Inferior parietal cortex (tissue), 1 donor: ENCODE results near the gene LDLRAP1.

Experiments
- DNase-seq: peaks from one replicate; pipeline ENCODE4 v3.0.0-alpha.2; 2016; ENCODE audit errors: extremely low spot score

The LDLRAP1 gene

DNA sequence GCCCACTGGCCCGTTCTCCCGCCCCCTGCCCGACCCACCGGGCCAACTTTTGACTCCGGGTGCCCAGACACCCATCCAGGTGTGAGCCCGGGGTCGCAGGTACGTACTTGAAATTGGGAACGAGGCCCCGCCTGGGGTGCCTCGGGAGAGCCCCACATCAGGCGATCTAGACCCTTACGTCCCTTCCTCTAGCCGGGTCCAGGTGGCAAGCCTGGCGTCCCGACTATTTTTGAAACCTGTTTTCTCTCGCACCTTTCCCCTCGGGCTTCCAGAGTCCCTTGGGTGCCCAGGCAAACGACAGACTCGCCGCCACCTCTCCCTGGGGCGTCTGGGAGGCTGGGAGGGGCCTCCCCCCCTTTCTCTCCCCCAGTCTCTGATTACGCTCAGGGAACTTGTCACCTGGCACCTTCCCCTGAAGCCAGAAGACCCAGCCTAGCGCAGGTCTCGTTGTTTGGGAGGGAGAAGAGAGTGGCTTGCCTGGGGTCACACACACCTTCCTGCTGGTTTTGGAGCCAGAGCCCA is 898 bp downstream of the LDLRAP1 start:
- DNase-seq, result no peak

DNA sequence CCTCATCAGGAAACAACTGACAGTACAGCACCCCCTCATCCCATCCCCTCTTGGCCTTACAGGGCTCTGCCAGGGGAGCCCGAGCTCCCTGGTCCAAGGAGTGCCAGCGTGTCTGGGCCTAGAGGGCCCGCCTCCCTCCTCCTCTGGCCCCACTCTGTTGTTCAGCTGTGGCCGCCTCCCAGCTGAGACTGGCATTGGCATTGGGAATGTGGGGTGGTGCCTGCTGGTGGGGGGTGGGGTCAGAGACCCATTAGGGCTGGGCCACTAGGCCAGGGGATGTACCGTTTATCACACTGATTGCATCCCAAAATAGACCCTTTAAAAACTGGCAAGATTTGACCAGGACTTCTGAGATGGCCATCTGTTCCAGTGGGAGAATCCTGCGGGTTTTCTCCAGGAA is 1.4 kb downstream of the LDLRAP1 start:
- DNase-seq, result no peak

DNA sequence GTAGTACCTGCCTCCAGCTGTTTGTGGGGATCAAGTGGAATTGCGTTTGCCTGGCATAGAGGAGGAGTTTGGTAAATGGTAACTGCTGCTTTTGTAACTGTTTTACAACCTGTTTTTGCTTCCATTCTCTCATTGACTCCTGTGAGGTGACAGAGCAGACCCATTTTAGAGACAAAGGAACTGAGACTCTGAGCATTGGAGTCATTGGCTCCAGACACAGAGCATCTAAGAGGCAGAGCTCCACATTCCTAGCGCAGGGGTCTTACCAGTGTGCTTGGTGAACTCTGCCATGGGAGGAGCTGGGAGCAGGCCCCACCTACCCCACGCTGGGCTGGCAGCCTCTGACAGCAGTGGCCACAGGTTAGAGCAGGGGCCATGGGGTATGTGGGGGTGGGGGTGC is 2.4 kb downstream of the LDLRAP1 start:
- no peak for DNase-seq

DNA sequence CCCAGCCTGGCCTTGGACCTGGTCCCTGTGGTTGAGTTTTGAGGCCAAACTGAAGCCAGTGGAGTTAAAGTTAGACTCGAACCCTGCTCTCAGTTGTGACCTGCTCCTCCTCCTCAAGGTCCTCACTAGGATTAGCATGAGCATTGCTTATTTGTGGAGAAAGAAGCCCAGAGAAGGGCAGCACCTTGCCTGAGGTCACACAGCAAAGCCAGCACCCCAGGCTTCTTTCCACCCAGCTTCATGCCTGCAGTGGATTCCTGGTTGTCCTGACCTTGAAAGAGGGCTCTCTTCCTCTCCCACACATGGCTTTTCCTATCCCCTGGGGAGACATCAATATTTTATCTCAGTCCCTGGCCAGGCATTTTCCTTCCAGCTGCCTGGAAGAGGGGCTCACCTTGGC is 2.8 kb downstream of the LDLRAP1 start:
- DNase-seq, result no peak

GRCh38 chr1:25548601-25549000 is 5.2 kb downstream of the LDLRAP1 start:
- DNase-seq, result no peak

DNA sequence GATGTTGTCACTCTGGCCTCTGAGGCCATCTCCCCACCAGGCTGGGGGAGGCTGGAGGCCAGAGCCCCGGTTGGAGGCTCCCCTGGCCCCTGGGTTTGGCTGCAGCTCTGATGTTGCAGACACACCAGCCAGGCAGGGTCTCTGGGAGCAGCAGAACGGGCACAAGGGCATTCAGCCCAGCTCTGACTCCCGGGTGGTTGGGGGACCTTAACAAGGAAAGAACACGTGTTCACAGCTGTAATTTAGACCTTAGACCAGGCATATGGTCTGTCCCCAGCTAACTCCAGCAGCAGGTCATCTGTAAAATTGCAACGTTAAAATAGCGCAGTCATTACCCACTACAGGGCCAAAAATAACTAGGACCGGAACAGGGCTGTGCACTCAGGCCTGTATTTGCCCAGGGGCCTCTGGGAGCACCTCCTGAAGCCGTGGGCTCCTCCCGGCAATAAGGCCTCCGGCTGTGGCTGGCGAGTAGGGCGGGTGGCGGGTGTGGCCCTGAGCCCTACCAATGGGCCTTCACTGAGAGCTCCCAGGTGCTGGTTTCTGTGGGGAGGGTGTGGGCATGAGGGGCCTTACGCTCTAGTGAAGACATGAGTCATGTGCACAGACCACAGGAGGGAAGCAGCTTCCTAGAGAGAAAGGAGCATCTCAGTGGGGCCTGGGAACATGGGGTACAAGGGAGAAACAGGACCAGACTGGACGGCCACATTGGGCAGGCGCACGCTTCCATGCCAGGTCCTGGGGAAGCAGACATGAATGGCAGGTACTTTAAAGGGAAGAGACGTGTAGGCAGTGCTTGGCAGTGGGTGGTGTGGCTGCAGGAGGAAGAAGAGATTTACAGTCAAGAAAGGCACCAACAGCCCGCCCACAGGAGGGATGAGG is 6.1 kb downstream of the LDLRAP1 start:
- DNase-seq, result no peak

- no peak for DNase-seq
These were observed 6.7 kb downstream of the LDLRAP1 start for GRCh38 chr1:25550155-25550506.

- no peak for DNase-seq
These were observed 7.4 kb downstream of the LDLRAP1 start for GRCh38 chr1:25550683-25551310.

DNA sequence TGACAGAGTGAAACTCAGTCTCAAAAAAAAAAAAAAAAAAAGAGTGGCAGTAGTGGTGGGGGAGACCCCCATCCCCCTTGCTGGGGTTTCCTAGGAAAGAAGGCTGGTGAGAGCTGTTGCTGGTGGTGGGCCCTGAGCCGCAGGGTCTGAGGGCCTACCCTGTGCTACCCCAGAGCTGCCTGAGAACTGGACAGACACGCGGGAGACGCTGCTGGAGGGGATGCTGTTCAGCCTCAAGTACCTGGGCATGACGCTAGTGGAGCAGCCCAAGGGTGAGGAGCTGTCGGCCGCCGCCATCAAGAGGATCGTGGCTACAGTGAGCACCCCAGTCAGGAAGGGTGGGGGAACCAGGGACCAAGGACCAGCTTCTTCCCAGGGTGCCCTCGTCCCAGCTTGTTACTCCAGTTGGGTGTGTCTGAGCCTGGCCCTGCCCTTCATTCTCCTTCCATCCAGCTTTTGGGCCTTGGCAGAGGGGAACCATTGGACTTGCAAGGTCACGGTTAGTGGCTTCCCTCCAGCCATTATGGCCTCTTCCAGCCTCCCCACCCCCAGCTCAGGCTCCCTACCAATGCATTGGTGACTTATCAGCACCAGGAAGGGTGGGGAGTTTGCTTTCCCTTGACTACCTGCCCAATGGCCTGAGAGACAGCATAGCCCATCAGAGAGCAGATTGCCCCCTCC is 10.5 kb downstream of the LDLRAP1 start:
- no peak for DNase-seq

- no peak for DNase-seq
These were observed 11.0 kb downstream of the LDLRAP1 start for GRCh38 chr1:25554430-25554780.

DNA sequence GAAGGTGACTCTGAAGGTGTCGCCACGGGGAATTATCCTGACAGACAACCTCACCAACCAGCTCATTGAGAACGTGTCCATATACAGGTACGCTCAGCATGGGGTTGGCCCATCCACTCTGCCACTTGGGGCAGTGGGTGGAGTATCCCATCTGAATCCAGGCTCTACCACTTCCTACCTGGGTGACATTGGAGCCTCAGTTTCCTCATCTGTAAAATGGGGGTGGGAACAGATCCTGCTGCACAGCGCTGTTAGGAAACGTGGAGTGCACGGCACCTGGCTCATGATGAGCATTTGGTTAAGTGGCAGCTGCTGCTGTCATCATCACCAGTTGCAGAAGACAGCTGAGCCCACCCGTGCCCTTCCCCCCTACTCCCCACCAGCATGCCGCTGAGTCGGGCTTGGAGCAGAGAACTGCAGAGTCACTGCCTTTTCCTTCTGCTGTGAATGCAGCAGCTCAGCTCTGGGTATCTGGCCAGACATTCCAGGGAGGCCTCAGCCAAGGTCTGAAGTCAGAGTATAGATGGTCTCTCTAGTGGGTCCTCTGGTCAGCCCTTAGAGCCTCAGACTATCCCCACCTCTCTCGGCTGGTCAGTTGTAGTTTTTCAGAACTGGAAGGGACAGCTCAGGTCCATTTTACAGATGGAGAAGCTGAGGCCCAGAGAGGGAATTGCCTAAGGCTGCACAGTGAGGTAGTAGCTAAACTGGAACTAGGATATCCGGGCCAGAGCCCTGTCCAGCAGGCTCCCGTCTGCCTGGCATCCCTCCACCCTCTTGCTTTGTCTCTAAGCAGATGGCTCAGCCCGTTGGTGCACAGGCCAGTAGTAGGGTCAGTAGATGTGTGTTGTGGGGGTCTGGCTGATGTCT is 11.7 kb downstream of the LDLRAP1 start:
- DNase-seq, result no peak

- no peak for DNase-seq
These were observed 12.3 kb downstream of the LDLRAP1 start for GRCh38 chr1:25555753-25556092.

DNA sequence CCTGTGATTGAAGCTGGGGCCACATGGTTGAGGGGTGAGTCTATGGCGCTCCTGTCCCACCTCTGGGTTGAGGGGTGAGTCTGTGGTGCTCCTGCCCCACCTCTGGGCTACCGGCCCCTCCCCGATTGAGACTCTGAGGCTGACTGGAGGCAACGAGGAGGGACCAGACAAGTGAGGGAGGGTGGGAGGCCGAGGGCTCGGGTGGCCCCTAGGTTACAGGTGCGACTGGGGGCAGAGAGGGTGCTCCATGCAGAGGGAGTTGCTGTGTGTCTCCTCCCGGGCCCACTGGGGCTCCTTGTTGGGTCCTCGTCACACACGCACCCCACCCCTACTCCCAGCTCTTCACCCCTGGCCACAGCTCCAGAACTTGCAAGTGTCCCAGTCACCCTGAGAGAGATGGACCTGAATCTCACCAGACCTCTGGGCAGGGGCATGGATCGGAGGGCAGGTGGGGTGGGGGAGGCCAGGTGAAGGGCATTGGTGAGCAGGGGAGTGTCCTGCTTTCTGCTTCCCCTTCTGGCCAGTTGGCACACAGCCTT is 12.8 kb downstream of the LDLRAP1 start:
- no peak for DNase-seq

- no peak for DNase-seq
These were observed 13.5 kb downstream of the LDLRAP1 start for GRCh38 chr1:25556791-25557476.

DNA sequence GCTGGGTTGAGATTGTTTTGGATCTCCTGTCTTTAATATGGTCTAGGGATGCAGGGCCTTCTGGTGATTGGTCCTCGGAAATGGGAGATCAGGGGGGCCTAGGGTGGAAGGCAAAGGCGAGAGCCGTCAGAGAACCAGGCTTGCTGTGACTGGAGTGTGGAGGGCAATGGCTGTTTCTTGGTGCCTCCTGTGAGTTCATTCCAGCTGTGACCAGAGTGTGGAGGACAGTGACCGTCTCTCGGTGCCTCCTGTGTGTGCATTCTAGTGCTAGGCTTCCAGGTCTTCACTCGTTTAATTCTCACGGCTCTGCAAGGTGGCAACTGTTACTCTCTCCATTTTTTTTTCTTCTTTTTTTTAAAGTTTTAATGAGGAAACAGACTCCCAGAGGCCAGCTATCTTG is 14.1 kb downstream of the LDLRAP1 start:
- no peak for DNase-seq

GRCh38 chr1:25559031-25559430 is 15.6 kb downstream of the LDLRAP1 start:
- no peak for DNase-seq

DNA sequence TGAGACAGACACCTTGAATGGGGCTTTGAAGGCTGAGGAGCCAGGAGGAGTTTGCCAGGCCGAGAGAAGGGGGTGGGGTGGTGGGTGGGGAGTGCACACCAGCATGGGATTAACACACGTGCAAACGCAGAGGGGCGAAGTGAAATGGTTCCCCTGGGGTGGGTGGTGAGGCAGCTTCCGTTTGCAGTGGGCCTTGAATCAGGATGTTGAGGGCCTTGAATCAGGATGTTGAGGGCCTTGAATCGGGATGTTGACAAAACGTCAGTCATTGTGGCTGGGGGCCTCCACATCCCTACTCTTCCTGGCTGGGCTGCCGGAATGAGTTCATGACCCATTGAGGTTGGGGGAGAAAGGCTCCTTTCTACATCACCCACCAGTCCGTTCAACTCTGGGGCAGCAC is 16.6 kb downstream of the LDLRAP1 start:
- no peak for DNase-seq

GRCh38 chr1:25560788-25561187 is 17.4 kb downstream of the LDLRAP1 start:
- DNase-seq, result no peak

DNA sequence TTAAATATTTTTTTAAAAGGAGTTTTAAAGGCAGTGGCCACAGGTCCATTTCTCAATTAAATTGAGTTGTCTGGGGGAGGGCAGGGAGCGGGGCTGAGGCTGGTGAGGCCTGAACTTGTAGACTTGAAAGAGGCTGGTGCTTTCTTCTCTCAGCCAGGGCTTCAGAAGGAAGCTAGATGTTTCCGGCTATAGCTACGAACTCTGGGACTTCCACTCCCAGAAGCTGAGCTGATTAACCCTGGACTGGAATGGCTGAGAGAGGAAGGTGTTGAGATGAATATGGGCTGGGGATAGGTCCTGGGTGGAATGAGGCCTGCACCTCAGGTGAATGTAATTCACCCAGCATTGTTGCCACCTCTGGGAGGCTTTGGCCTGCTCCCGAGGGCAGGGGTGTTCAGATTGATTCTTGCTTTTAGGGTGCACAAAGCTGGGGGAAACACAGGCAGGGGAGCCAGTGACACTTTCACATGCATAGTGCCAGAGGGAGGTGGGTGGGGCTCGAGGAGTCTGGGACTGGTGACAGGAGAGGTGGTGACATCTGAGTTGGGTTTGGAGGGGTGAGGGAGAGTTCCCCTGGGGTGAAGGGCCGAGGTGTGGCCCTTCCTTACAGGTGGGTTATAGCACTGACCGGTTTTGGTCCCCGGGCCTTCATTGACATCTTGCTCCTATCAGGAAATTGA is 18.2 kb downstream of the LDLRAP1 start:
- no peak for DNase-seq
